Hematopoietic multipotent progenitor cell treated with erythropoietin and hydrocortisone succinate and interleukin-3 and kit ligand, for 15 days (in vitro differentiated cells): ENCODE data around the gene CHCHD6.
A peak's percentile ranks its signal among the peaks of the same experiment; 100 is the strongest.

ENCODE experiments used
- DNase-seq: peaks from one replicate; pipeline ENCODE4 v3.0.0-alpha.2; 2015; ENCODE audit warnings: low spot score

CHCHD6 gene

GRCh38 chr3:126668450-126669401 lies 35.3 kb upstream of the CHCHD6 start:
- DNase-seq: no peak

- DNase-seq: no peak
These were observed 32.5 kb upstream of the CHCHD6 start for GRCh38 chr3:126671521-126671920.

DNA sequence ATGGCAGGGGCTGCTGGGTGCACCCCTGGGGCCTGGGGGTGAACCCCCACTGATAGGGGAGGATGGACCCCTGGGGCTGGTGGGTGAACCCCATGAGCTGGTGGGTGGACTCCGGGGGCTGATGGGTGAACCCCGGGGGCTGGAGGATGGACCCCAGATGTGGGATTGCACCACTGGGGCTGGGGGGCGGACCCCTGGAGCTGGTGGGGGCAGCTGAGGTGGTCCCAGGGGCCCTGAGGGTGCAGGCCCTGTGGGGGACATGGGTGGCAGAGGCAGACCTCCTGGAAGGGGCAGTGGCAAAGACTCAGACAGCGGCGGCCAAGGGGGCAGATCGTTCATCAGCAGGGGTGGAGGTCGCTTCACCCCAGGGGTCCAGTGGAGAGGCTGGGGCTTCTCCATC lies 31.7 kb upstream of the CHCHD6 start:
- no peak for DNase-seq

GRCh38 chr3:126672741-126673140 lies 31.3 kb upstream of the CHCHD6 start:
- DNase-seq: no peak

DNA sequence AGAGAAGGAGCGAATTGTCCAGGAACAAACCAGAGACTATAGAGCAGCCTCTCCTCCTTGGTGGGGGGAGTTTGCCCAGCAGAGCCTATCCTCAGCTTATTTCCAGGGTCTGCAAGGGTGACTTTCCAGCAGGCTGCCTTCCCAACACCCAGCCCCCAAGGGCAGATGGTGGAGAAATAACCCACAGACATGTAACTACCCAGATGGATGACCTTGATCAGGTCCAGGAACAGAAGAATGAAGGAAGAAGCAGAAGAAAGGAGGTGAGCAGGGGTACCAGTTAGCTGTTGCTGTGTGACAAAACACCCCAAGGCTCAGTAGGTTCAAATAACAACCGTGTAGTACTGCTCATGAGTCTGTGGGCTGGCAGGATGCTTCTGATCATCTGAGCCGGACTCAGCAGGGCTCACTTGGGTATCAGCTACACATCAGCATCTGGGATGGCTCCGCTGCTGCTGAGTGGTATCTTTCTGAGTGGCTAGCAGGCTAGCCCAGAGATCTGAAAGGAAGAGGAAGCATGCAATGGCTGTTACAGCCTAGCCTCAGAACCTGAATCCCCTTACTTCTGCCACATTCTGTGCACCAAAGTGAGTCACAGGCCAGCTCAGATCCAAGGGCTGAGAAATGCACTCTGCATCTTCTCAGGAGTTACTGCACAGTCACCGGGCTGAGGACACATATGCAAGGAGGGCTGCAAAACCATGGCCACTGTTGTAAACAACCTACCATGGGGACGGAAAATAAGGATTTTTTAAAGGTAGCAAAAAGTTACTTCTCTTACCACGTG lies 26.9 kb upstream of the CHCHD6 start:
- no peak for DNase-seq

DNA sequence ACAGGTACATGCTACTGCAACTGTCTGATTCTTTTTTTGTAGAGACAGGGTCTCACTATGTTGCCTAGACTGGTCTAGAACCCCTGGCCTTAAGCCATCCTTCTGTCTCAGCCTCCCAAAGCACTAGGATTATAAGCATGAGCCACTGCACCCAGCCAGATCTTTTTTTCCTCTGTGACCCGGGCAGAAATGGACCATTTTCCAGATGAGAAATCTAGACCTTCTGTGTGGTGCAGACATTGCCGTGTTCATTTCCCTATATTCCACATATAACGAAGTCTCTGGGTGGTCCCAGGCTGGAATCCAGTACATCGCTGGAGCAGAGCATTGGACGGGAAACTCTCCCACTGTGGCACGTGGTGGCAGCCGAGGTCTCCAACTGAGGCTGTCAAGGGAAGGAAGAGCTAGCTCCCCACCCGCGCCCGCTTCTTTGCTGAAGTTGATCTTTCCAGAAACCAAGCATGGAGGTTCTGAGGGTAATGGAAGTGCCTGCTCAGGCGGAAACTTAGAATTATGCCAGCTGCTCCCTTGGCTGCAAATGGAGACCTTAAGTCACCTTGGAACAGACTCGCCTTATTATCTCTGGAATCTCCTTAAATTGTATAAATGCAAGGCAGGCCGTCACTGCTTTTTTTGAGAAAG lies 26.1 kb upstream of the CHCHD6 start:
- DNase-seq: no peak

DNA sequence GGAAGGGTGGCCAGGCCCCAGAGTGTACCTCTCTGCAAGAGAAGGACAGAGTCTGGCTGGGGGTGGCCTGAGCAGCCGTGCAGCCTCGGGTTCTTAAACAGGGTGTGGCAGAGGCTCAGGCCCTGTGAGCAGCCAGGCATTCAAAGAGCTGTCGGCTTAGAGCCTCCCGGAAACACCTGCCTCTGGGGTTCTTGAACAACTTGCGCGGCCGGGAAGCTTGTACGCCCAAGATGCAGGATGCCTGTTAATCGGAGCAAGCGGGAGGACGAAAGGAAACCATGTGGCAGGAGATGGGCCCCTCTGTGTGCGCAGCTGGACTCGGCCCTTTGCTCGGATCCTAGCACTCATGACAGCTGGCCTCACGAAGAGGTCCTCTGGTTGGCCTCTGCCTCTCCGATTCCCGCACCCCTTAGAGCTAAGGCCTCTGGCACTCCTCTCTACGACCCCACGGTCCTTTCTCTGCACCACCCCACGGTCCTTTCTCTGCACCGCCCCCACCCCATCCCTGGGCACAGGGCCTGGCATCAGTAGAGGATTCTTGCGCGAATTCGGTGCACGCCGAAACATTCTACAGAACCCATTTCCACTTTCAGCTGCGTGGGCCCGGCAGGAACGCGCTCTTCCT lies 25.2 kb upstream of the CHCHD6 start:
- no peak for DNase-seq

DNA sequence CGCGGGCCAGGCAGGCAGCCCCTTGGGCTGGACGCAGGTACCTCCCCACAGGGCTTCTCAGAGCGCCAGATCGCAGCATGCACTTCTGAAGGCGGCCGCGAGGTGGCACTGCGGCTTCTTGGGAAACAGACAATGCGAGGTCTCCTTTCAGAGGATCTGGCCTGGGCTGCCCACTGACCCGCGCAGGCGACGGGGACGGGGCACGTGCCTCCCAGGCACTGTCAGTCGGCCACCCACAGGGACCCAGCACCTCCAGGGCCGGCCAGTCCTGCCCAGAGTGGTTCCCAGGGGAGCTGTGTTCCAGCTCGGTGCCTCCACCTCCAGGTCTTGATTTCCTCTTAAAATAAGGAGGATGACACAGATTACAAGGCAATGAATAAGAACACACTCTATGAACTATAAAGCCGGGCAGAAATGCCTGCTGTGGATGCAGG lies 24.7 kb upstream of the CHCHD6 start:
- DNase-seq: peak; percentile 56

DNA sequence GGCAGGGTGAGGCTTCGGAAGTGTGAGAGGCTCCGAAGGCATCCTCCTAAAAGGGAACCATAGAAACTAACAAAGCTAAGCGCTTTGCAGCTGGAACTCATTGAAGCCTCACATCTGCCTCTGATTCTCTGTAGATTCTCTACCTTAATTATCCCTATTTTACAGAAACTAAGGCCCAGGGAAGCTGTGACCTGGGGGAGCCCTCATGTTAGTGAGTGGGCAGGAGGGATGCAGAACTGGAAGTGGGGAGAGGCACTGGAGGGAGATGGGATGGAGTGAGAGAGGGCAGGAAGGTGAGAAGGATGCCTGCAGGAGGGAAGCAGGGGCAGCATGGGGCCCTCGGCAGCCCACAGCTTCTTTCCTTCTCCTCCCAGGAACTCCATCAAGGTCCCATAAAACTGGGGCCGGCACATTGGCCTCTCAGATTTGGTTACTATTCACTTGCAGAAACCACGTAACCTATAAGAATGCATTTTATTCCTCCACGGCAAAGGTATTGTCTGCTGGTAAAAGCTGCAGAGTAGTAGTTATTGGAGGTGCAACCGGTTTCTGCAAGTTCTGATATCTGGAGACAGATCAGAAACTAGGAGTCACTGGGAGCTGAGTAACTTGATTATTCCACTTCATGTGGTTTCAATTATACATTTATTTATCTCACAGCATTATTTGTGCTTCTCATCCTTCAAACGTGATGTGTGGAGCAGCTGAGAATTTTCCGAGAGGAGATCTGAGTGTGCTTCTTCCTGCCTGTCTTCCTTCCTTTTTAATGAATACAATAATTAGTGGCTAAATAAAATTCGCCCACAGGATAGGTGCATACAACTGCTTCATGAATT lies 24.0 kb upstream of the CHCHD6 start:
- DNase-seq: no peak

DNA sequence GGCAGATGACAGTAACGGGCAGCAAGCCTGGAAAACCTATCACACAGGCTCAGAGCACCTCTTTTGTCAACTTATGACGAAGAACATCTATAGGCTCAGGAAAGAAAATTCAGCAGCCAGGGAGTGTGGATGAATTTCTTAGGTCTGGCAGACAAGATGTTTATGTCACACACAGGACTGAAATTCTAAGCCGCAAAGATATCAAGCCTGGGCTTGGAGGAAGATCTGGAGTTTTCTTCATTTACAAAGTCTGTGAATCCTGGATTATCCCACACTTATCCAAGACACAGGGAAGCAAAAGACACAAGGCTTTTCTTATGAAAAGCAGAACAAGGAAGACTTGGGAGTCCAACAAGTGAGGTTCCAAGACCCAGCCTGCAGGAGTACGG lies 23.4 kb upstream of the CHCHD6 start:
- no peak for DNase-seq

DNA sequence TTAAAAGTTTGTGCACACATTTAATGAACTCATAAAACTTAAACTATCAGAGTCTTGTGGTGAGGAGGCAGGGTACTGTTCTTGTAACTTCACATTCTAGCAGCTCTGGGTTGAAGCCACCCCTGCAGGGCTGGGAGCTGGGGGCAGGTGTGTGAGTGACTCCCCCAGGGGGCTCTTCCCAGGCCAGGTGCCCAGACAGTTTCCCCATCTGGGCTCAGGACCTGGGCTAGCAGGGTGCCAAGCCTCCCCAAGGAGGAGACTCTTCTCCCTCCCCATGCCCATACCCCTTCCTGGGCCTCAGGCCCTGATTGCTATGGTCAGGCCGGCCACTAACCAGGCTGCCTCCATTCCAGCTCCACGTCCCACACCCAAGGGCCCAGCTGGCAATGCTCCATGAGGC lies 22.0 kb upstream of the CHCHD6 start:
- no peak for DNase-seq

- no peak for DNase-seq
These were observed 21.0 kb upstream of the CHCHD6 start for GRCh38 chr3:126683069-126683468.

- no peak for DNase-seq
These were observed 19.8 kb upstream of the CHCHD6 start for GRCh38 chr3:126684218-126684751.

GRCh38 chr3:126685021-126685420 lies 19.0 kb upstream of the CHCHD6 start:
- no peak for DNase-seq

- DNase-seq: no peak
These were observed 18.5 kb upstream of the CHCHD6 start for GRCh38 chr3:126685493-126685892.

DNA sequence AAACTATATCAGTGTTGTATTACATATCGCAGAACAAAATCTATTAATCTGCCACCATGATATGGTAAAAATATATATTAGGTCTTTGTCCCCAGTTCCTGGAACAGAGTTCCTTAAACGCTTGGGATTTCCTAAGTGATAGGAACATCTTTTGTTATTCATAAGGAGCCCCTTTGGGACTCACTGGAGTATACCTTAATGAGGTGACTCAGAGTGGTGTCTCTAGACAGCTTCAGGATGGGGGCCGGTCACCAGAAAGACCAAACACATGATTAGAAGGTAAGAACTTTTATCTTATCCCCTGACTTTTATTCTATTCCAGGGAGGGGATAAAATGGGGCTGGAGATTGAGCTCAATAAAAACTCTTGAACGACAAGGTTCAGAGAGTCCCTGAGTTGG lies 12.3 kb upstream of the CHCHD6 start:
- no peak for DNase-seq

GRCh38 chr3:126692858-126693257 lies 11.2 kb upstream of the CHCHD6 start:
- DNase-seq: no peak

- no peak for DNase-seq
These were observed 10.1 kb upstream of the CHCHD6 start for GRCh38 chr3:126693921-126694320.

DNA sequence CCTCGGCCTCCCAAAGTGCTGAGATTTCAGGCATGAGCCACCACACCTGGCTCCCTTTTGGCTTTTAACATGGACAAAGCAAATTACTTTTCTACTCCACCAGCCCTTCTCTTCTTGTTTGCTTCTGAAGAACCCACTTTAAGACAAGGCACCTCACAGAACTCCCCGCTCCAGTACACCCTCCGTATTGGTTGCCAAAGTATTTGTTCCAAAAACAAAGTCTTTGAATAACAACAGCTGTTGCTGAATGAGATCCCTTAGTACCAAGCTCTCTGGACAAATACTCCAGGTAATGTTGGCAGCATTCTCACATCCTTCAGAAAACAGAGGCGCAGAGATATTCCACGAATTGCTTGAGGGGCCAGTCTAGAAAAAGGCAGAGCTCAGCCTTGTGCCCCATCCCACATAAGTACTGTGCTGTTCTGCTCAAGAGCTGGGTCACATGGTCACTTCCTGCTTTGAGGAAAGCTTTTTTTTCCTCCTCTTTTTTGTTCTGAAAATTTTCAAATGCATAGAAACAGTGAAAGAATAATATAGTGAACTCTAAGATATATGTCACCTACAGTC lies 7.3 kb upstream of the CHCHD6 start:
- DNase-seq: no peak

DNA sequence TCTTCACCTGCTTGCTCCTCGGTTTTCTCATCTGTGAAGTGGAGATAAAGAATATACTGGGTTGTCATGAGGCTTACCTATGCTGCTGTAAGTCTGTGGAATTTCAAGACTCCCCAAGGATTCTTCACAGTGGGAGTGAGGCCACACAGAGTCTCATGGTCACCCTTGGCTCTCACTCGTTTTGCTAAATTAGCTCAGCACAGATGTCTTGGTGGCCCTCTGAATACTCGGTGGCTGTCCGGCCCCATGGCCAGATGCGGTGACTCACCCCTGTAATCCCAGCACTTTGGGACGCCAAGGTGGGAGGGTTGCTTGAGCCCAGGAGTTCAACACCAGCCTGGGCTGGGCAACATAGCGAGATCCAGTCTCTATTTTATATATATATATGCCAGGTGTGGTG lies 5.0 kb upstream of the CHCHD6 start:
- no peak for DNase-seq
